Neutrophil (primary cell): ENCODE measurements around the gene HNRNPA0.

Source experiments
- H3K27ac ChIP-seq: fragments of 200-600 bp; sonication (generic); 2 replicates; pipeline ENCODE4 v1.5.1; 2016; ENCODE audit warnings: mild to moderate bottlenecking, moderate library complexity
- H3K27me3 ChIP-seq: fragments of 200-600 bp; sonication (generic); 2 replicates; pipeline ENCODE4 v1.6.0; 2016; ENCODE audit warnings: mild to moderate bottlenecking
- H3K36me3 ChIP-seq: fragments of 200-600 bp; sonication (generic); 2 replicates; pipeline ENCODE4 v1.5.1; 2017
- H3K4me1 ChIP-seq, 2 experiments: fragments of 200-600 bp in 1 of 2; sonication (generic) in 1 of 2; 1 replicate in 1 of 2; 2 replicates in 1 of 2; pipeline versions ENCODE4 v1.5.1 to v1.6.1; 2013 to 2016; ENCODE audit warnings: low read depth in 1 of 2, low read length in 1 of 2, mild to moderate bottlenecking in 1 of 2, moderate library complexity in 1 of 2; ENCODE audit not compliant: control insufficient read depth in 1 of 2, insufficient read depth in 1 of 2
- H3K4me3 ChIP-seq, 2 experiments: fragments of 200-600 bp in 1 of 2; sonication (generic) in 1 of 2; 1 replicate in 1 of 2; 2 replicates in 1 of 2; pipeline ENCODE4 v1.5.1; 2013 to 2016; ENCODE audit warnings: low read depth in 1 of 2, low read length in 1 of 2, mild to moderate bottlenecking in 1 of 2, moderate library complexity in 1 of 2
- H3K9me3 ChIP-seq: fragments of 200-600 bp; sonication (generic); 2 replicates; pipeline ENCODE4 v1.5.1; 2016
- TF ChIP-seq, protein P1 (sequence below): fragments of 200-600 bp; sonication (generic); IDR thresholded peaks from 2 replicates; pipeline ENCODE4 v1.5.1; 2016; ENCODE audit warnings: antibody characterized with exemption

The HNRNPA0 gene

DNA sequence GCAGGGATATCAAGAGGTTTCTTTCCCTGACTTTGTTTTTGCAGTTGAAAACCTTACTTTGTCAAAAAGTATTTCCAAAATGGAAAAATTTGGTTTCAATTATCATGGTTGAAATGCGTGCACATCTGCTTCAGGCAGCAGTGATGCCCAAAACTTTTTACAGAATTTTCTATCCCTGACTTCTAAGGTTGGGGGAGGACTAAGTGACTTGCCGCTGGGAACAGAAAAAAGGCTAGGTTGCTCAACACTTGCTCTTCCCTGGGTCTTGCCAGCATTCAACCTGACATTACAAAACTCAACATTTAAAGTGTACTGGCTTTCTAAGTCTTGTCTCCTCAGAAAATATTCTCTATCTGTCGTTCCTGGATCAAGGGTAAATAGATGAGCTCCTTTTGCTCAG lies 23.0 kb downstream of the HNRNPA0 start:
- TF ChIP-seq, protein P1, sequence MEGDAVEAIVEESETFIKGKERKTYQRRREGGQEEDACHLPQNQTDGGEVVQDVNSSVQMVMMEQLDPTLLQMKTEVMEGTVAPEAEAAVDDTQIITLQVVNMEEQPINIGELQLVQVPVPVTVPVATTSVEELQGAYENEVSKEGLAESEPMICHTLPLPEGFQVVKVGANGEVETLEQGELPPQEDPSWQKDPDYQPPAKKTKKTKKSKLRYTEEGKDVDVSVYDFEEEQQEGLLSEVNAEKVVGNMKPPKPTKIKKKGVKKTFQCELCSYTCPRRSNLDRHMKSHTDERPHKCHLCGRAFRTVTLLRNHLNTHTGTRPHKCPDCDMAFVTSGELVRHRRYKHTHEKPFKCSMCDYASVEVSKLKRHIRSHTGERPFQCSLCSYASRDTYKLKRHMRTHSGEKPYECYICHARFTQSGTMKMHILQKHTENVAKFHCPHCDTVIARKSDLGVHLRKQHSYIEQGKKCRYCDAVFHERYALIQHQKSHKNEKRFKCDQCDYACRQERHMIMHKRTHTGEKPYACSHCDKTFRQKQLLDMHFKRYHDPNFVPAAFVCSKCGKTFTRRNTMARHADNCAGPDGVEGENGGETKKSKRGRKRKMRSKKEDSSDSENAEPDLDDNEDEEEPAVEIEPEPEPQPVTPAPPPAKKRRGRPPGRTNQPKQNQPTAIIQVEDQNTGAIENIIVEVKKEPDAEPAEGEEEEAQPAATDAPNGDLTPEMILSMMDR = no peak
- Histone ChIP-seq H3K36me3 (no peaks in the 10 kb centered on the region), H3K27ac (no peak overlapping the region), H3K9me3 (no peaks in the 10 kb centered on the region), H3K4me1 (peaks cover 9 to 11% of the 10 kb centered on the region in 2 experiments), H3K4me3 (no peak overlapping the region), H3K27me3 (peaks cover 30% of the 10 kb centered on the region)

DNA sequence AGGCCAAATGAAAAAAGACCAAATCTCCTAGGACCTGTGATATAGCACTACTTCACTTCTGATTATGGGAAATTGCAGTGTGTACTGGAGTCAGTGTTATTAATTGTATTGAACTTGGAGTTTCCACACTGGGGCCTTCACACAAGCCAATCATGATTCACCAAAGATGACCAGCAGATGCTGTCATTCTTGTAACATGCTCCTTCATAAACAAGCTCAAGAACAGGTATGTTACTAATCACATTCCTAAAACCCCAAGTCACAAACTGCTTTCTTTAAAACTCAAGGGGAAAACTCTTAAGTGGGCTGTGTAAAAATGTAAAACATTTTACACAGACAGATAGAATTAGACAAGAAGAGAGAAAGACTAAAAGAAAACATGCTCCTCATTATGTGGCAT lies 23.8 kb downstream of the HNRNPA0 start:
- Histone ChIP-seq H3K27me3 (peaks cover 21% of the 10 kb centered on the region), H3K4me1 (peaks cover 4% of the 10 kb centered on the region in 2 experiments), H3K36me3 (no peaks in the 10 kb centered on the region), H3K9me3 (no peaks in the 10 kb centered on the region), H3K27ac (no peak overlapping the region), H3K4me3 (no peak overlapping the region)
- TF ChIP-seq, protein P1 = no peak

DNA sequence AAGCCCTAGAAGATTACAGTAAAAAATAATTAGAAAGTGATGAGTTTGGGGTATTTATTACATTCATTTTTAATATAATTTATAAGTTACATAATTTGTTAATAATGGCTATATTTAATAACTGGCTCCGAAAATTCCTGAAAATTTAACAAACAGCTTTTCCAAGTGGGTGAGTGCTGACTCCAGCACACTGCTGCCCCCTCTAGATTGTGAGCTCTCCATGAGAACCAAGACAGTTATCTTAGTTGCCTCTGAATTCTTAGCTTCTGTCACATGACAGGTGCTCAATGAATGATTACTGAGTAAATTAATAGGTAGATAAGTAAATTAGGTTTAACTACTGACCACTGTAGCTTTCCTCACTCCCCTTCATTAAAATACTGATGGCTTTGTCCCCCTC lies 26.1 kb downstream of the HNRNPA0 start:
- TF ChIP-seq, protein P1 = no peak
- no peaks in the 10 kb centered on the region for H3K27me3 ChIP-seq
- no peaks in the 10 kb centered on the region for H3K36me3 ChIP-seq
- H3K9me3 ChIP-seq = no peaks in the 10 kb centered on the region
- H3K4me1 ChIP-seq = no peaks in the 10 kb centered on the region
- no peak overlapping the region for H3K4me3 ChIP-seq
- H3K27ac ChIP-seq = no peak overlapping the region

DNA sequence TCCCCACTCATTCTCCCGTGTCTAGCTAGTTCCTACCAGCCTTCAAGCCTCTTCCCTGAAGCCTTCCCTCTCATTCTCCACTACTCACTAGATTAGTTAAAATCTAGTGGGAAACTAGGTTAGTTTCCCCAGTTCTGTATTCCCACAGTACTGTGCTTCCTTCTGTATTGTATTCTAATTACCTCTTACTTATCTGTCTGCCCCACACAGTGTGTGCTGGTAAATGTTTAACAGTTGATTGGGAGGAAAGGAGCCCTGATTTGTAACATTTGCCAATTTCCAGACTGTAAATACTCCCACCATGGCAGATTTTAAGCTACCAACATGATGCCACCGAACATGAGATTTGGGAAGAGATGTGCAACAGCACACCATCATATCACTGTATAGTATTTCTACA lies 26.5 kb downstream of the HNRNPA0 start:
- Histone ChIP-seq H3K4me3 (no peak overlapping the region), H3K27me3 (no peaks in the 10 kb centered on the region)

DNA sequence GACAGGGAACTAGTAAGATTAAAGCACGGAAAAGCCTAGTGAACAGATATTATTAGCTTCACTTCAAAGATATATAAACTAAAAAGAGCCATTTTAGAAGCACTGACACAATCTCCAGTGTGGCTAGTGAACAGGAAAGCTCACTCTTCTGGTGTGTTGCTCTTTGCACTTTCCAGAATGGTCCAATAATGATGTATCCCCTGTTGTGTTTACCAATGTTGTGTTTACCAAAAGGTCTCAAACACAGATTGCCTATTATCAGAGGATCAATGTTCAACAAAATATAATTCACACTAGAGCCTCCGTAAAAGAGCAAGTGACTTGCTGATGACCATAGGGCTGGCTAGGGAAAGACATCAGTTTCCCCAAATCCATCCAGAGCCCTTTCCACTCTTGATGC lies 29.9 kb downstream of the HNRNPA0 start:
- Histone ChIP-seq H3K4me3 (no peak overlapping the region), H3K9me3 (no peaks in the 10 kb centered on the region)
- TF ChIP-seq, protein P1 = no peak

More for the DNA sequence above, 26.5 kb downstream of the HNRNPA0 start:
- no peak overlapping the region for H3K27ac ChIP-seq
- no peaks in the 10 kb centered on the region for H3K36me3 ChIP-seq
- no peaks in the 10 kb centered on the region for H3K4me1 ChIP-seq
- TF ChIP-seq, protein P1 = no peak
- H3K9me3 ChIP-seq = no peaks in the 10 kb centered on the region

DNA sequence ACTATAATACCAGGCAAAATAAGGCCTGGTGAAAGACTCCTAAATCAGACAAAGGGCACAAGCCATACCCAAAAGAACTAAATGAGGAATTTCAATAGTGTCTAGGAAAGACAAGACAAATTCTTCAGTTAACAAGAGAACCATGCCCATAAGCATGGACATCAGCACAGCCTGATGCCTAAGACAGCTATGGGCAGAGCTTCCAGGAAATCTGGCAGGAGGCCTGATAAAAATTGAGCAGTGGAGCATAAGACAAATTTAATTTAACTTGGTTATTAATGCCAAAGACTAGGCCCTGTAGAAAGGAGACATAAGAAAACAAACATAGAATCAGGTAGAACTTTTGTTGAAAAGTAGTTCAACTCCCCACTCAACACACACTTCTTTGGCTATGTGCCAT lies 35.6 kb downstream of the HNRNPA0 start:
- Histone ChIP-seq H3K9me3 (no peaks in the 10 kb centered on the region), H3K4me3 (no peak overlapping the region), H3K36me3 (no peaks in the 10 kb centered on the region), H3K27me3 (no peaks in the 10 kb centered on the region), H3K4me1 (no peaks in the 10 kb centered on the region), H3K27ac (no peak overlapping the region)
- TF ChIP-seq, protein P1 = no peak

More for the DNA sequence above, 29.9 kb downstream of the HNRNPA0 start:
- no peak overlapping the region for H3K27ac ChIP-seq
- no peaks in the 10 kb centered on the region for H3K4me1 ChIP-seq
- H3K36me3 ChIP-seq = no peaks in the 10 kb centered on the region
- H3K27me3 ChIP-seq = no peaks in the 10 kb centered on the region
